Anterior cingulate cortex (tissue), 58 donors: ENCODE measurements around the gene SH3YL1.

Experiments
- DNase-seq, 58 donors: peaks; one replicate each; lab custom pipeline; 2025; lab: John Stamatoyannopoulos, UW

The SH3YL1 gene

DNA sequence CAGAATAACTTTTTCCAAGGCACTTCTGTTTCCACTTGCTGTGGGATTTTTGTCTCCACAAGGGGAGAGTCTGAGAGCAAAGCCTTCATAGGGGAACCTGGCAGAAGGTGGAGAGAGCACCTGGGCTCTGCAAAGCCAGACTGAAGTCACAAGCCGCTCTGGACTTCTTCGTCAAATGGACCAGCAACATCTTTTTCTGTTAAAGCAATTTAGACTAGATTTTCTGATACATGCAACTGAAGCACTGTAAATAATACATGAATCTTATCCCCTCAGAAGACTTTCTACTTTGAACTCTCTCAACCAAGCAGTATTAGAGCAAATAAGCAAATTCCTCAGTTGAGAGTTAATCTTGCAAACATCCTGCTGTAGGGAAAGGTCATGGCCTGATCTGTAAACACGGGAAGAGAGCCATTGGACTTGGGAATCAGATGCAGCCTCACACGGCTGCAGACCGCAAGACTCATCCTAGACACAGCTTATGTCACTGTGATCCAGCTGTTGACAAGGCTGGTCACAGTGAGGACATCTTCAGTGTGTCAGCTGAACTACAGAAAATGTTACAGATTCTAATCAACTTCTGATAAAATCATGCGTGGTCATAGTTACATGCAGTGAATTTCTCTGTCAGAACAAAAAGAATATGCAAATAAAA is 3.2 kb downstream of the SH3YL1 start:
- no peak for DNase-seq

DNA sequence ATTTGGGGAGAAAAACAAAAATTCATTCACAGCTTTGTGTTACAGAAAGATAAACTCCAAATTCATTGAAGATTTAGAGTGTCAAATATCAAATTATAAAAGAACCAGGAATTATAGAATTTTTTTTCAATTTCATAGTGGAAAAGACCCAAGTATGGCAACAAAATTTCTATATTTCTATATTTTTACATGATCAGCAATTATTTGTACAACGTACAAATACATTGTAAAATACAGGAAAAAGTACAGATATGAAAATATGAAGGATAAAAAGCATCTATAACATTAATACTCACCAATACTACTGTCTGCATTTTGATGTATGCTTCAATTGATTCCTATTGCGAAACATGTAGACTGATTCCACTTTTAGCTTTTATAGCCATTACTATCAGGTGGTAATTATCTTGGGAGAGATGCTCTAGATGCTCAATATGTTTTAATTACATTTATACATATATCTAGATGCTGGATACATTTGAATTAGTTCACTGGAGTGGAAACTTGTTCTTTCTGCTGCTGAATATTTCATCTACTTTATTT is 4.0 kb downstream of the SH3YL1 start:
- no peak for DNase-seq

DNA sequence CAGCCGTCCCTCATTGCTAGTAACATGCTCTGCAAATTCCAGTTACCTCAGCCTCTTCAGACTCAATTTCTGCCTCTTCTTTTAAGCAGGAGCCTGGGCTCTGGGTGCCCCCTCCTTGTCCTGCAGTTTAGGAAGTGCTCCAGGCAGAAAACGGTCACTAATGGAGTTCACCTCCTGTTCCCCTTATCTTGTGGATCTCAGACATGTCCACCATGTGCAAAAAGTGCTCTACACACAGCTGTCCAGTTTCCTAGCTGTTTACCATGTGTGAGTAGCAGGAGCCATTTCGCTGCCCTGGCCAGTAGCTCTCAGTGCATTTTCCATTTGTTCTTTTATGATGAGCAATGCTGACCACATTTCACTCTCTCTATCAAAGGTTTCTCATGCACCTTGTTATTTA is 4.9 kb downstream of the SH3YL1 start:
- DNase-seq = no peak

GRCh38 chr2:257842-258241 is 6.0 kb downstream of the SH3YL1 start:
- DNase-seq = no peak

DNA sequence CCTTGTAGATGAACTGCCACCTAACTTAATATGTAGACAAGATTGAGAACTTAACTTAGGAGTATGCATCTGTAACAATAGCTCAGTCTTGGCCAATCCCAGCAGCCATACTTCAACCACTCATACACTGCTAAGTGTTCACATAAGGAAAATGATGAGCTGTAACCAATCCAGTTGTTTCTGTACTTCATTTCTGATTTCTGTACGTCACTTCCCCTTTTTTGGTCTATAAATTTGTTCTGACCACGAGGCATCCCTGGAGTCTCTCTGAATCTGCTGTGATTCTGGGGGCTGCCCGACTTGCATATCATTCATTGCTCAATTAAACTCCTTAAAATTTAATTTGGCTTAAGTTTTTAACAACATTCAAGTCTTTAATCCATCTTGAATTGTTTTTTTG is 6.4 kb downstream of the SH3YL1 start:
- DNase-seq = no peak

DNA sequence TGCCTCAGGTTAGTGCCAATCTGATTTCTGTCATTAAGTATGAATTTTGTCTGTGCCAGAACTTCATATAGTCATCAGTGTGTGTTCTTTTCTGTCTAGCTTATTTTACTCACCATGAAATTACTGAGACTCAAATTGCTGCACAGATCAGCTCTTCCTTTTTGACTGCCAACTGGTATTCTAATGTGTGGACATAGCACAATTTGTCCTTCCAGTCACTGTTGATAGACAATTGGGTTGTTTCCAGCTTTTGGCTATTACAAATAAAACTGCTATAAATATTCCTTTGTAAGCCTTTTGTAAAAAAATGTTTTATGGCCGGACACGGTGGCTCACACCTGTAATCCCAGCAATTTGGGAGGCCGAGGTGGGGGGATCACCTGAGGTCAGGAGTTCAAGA is 7.7 kb downstream of the SH3YL1 start:
- DNase-seq = no peak

DNA sequence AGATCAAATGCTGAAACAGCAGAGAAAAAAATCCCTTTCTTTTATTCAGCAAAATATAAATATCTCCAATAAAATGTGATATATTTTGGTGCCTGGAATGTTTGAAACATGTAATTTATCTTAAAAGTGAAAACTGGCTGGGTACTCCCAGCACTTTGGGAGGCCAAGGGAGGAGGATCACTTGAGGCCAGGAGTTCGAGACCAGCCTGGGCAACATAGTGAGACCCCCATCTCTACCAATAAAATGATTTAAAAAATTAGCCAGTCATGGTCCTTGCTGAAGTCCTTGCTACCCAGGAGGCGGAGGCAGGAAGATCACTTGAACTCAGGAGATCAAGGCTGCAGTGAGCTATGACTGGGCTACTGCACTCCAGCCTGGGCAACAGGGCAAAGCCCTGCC is 8.6 kb downstream of the SH3YL1 start:
- no peak for DNase-seq

DNA sequence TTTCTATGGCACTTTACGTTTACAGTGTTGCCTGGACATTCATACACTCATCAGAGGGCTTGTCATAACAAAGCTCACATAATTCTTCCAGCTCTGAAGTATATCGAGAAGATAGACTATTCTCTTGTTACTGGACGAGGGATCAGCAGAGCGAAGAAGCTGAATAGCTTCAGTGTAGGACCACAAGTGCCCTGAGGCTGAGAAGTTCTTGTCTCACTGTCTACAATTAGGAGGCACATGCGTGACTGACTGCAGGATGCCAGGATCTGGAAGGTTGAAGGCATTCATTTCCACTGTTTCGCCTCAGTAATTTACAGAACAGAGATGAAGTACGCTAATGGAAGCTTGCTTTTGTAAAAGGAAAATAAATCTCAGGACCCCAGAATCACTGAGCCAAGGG is 9.6 kb downstream of the SH3YL1 start:
- DNase-seq = no peak

DNA sequence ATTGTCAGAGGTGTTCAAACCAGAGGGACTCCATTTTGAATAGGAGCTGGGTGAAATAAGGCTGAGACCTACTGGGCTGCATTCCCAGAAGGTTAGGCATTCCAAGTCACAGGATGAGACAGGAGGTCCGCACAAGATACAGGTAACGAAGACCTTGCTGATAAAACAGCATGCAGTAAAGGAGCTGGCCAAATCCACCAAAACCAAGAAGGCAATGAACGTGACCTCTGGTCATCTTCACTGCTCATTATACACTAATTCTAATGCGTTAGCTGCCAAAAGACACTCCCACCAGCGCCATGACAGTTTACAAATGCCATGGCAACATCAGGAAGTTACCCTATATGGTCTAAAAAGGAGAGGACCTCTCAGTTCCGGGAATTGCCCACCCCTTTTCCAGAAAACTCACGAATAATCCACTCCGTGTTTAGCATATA is 10.6 kb downstream of the SH3YL1 start:
- DNase-seq = no peak

GRCh38 chr2:252001-252602 is 11.7 kb downstream of the SH3YL1 start:
- no peak for DNase-seq

- no peak for DNase-seq
Measured at GRCh38 chr2:249538-250042, 14.2 kb downstream of the SH3YL1 start.

DNA sequence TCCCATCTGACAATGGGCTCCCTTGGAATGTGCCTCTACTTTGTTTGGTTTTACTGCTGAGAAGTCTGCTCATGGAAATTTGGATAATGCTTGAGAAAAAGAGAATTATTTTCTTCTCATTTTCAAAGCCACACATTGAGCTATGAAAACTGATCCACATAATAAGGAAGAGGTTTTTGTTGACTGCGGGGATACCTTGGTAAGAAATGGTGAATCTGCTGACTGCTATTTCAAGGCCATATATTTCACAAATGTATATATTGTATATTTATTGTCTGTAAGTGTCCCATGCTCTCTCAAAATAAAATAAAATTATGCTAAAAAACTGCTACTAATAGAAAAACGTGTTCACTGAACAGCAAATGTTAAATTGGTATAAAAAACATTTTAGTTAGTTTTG is 15.1 kb downstream of the SH3YL1 start:
- DNase-seq = no peak

DNA sequence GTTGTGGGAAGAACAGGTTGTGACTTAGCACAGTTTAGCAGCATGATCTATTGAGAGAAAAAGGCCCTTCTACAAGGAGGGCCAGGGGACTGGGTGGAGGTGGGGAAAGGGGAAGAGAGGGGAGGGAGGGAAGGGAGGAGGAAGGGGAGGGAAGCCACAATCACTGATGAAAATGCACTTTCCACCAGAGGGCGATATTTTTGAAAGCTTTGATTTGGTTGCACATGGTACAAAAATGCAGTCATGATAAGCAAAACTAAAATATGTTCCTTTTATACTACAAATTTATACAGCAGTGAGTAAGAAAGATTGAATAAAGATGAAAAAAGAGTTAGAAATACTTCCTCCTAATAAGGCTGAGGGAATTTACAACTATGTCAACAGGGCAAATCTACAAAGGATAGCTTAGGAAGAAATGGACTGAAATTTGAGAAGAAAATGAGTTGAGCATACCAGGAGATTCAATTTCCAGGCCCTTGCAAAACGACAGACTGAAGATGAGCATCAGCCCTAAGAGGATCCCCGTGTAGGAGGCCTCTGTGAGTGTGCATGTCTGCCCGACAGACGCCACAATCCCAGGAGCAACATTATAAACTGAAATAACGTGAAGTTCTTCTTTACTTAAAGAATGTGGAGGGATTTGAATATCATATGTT is 17.2 kb downstream of the SH3YL1 start:
- peak in 2 of 58 donors; percentile 12 to 25 for DNase-seq

- no peak for DNase-seq
Measured at GRCh38 chr2:244547-244946, 19.3 kb downstream of the SH3YL1 start.

GRCh38 chr2:238869-239268 is 25.0 kb downstream of the SH3YL1 start:
- DNase-seq = no peak

DNA sequence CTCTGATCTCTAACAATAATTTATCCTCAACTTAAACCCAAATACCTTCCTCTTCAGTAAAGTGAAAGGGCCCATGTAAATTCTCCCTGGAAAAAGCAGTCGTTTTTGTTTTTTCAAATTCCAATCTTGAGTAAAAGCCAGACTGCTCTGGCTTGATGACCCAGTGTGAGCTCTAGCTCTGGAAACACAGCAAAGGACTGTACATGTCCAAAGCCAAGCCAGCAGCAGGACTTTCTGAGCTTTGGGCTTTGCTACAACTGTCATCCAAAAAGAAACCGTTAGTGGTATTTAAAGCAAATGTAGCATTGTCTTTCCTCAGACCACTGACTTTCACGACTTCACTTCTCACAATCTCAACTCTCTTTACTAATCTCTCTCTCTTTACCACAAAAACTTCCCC is 25.4 kb downstream of the SH3YL1 start:
- DNase-seq = peak in 2 of 58 donors; percentile 22 to 23

DNA sequence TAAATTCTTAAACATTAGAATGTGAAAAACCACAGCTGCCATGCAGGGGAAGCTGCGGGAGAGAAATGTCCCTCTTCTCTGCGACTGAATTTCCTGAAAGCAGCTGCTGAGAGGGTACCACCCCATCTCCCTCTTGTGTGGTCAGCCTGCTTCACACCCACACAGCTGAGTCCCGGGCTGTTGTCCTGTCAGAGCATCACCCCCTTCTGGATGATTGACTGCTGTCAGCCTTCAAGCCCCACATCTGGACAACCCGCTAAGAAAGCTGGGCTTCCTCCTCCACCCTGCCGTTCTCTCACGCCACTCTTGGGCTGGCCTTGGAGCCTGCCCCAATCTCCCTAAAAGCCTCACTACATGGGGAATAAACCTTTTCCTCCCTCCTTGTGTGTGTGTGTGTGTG is 26.0 kb downstream of the SH3YL1 start:
- DNase-seq = peak in 9 of 58 donors; percentile 9 to 54 (median 37)

DNA sequence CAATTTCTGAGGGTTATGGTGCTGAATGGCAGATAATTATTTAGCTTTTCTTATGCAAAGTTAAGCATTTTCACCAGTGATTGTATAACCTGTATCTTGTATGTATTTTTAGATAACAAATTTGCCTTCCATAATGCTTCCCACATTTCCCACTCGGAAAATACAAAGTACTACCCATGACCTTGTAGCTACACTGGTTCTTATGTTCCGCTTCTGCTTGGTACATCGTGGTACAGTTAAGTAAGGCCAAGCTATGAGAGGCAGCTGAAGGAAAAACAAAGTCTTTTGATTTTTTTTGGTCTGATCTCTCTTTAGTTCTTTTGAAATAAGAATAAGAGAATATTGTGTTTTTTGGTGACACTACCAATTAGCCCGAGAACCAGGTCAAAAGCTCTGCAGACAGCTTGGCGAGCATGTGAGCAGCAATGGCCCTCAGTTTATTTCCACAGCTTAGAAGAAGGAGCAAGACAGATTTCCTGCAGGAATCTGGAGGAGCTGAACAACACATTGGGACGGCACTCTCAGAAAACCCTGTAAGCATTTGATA is 26.8 kb downstream of the SH3YL1 start:
- DNase-seq = peak in 1 of 58 donors; percentile 17

DNA sequence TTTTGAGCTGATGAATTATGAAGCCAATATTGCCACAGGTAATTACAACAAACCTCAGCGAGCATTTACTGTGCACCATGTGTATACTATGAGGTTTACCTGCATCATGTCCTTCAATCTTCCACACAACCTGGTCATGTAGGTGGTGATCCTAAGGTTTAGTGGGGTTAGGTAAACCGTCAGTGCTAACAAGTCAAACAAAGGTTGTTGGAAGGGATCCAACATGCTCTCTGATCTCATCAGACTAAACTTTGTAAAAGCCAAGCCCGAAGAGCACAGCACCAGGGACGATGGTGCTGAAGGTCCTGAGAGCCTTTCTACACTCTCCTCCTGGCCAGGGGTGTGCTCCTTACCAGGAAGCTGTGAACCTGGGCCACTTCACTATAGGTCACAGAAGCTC is 29.4 kb downstream of the SH3YL1 start:
- DNase-seq = no peak

DNA sequence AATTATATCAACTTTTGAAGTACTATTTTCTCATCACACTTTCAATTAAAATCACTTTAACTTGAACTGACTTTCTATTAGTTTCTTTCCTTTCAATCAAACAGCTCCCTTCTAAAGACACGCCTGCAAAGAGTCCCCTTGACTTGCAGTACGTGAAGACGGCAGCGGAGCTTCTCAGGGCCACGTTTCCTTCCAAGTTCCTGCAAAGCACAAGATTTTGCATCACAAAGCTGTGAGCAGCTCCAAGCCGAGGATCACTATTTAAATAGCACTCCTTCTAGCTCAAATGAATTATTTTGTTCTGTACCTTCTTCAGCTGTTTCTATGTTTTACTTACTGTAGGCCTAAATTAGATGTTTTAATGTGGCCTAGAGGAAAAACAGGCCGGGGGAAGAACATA is 30.8 kb downstream of the SH3YL1 start:
- DNase-seq = no peak

DNA sequence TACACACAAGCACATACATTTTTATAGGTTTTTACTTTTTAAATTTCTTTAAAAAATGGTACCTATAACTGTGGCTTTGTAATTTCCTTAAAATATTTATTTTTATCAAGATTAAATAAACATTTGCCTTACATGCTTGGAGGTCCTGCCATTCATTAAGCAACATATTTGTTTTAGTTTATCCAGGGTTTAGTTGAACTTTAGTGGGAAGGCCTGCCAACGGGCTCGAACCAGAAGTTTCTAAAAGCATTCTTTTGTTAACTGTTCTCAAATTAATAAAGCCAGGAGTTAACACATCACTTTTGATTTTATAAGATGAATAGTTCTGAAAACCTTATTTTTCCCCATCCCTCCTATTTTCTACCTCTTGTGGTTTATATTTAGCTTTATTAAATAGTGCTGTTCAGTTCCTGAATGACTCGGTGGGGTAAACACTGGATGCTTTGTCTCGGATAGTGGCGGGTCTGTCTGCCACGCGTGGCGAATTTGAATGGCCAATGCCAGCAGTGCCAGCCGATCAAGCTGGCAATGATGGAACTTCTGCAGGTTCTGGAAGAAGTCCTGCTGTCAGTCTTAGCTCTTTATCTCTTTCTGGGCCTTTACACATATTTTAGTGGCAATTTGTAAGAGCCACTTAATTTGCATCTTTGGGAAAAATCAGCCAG is 32.2 kb downstream of the SH3YL1 start:
- DNase-seq = peak in 42 of 58 donors; percentile 1 to 89 (median 50)
